SK-N-SH (cell line): ENCODE measurements around the gene KIF5B.

Experiments used
- FOSL2 ChIP-seq: IDR thresholded peaks from 2 replicates; pipeline ENCODE4 v1.4.0; 2012; ENCODE audit warnings: low read depth, mild to moderate bottlenecking, moderate library complexity, borderline replicate concordance
- JUND ChIP-seq: IDR thresholded peaks from 2 replicates; pipeline ENCODE4 v1.4.0; 2012
- RAD21 ChIP-seq: IDR thresholded peaks from 2 replicates; pipeline ENCODE4 v1.6.1; 2012; ENCODE audit warnings: mild to moderate bottlenecking, low read length
- RCOR1 ChIP-seq: fragments of 150-350 bp; IDR thresholded peaks from 2 replicates; pipeline ENCODE4 v1.6.1; 2017; ENCODE audit warnings: antibody characterized with exemption, low read length
- SIN3A ChIP-seq: IDR thresholded peaks from 2 replicates; pipeline ENCODE4 v1.6.1; 2012; ENCODE audit warnings: low read depth, mild to moderate bottlenecking, low read length, moderate library complexity, borderline replicate concordance
- SMC3 ChIP-seq: IDR thresholded peaks from 2 replicates; pipeline ENCODE4 v1.6.1; 2012; ENCODE audit warnings: low read depth, low read length, improper control_type of control experiment
- TAF1 ChIP-seq: IDR thresholded peaks from 2 replicates; pipeline ENCODE4 v1.6.1; 2012; ENCODE audit warnings: low read depth, mild to moderate bottlenecking, low read length, moderate library complexity, borderline replicate concordance
- YY1 ChIP-seq: IDR thresholded peaks from 2 replicates; pipeline ENCODE4 v1.4.0; 2012; ENCODE audit warnings: low read depth, mild to moderate bottlenecking
- TF ChIP-seq, protein P1 (sequence below): fragments of 200-600 bp; sonication (generic); IDR thresholded peaks from 2 replicates; pipeline ENCODE4 v1.6.1; 2017; ENCODE audit warnings: antibody characterized with exemption, mild to moderate bottlenecking, moderate library complexity
- TF ChIP-seq, protein P2 (sequence below): IDR thresholded peaks from 2 replicates; pipeline ENCODE4 v1.4.0; 2012; ENCODE audit warnings: low read depth
- TF ChIP-seq, protein P3 (sequence below): fragments of 150-350 bp; IDR thresholded peaks from 2 replicates; pipeline ENCODE4 v1.6.1; 2017; ENCODE audit warnings: antibody characterized with exemption, low read length, low read depth, borderline replicate concordance

DNA sequence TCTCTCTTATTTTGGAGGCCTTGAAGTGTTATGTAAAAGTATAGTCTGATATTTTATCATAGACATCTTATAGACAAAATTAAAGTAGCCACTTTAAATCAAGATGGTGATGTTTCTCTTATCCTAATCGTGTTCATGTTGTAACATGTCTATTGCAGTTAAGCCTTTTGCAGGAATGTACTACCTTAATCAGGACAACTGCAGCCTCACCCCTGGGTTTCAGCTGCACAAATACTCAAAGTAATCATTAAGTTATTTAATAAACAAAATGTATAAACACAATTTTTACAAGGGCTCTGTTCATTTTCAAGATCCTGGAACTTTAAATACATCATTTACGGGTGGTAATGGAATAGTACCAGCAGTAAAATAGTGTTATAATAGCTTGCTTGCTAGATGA, 14.4 kb upstream of the KIF5B start:
- TF ChIP-seq, protein P1, sequence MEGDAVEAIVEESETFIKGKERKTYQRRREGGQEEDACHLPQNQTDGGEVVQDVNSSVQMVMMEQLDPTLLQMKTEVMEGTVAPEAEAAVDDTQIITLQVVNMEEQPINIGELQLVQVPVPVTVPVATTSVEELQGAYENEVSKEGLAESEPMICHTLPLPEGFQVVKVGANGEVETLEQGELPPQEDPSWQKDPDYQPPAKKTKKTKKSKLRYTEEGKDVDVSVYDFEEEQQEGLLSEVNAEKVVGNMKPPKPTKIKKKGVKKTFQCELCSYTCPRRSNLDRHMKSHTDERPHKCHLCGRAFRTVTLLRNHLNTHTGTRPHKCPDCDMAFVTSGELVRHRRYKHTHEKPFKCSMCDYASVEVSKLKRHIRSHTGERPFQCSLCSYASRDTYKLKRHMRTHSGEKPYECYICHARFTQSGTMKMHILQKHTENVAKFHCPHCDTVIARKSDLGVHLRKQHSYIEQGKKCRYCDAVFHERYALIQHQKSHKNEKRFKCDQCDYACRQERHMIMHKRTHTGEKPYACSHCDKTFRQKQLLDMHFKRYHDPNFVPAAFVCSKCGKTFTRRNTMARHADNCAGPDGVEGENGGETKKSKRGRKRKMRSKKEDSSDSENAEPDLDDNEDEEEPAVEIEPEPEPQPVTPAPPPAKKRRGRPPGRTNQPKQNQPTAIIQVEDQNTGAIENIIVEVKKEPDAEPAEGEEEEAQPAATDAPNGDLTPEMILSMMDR = no peak
- TF ChIP-seq YY1 (no peak), JUND (no peak), SIN3A (no peak), RCOR1 (no peak), SMC3 (no peak), RAD21 (no peak), TAF1 (no peak), FOSL2 (no peak)
- TF ChIP-seq, protein P2, sequence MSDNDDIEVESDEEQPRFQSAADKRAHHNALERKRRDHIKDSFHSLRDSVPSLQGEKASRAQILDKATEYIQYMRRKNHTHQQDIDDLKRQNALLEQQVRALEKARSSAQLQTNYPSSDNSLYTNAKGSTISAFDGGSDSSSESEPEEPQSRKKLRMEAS = no peak
- TF ChIP-seq, protein P3, sequence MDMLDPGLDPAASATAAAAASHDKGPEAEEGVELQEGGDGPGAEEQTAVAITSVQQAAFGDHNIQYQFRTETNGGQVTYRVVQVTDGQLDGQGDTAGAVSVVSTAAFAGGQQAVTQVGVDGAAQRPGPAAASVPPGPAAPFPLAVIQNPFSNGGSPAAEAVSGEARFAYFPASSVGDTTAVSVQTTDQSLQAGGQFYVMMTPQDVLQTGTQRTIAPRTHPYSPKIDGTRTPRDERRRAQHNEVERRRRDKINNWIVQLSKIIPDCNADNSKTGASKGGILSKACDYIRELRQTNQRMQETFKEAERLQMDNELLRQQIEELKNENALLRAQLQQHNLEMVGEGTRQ = no peak
